Astrocyte of the spinal cord (primary cell): ENCODE results near the gene CSF1R.

Experiments
- DNase-seq: peaks from one replicate; pipeline ENCODE4 v3.0.0; 2011; ENCODE audit warnings: low read depth, low spot score
- H3K4me3 ChIP-seq: 2 replicates; pipeline ENCODE4 v1.5.1; 2011; ENCODE audit warnings: low read depth, mild to moderate bottlenecking, low read length, moderate library complexity
- in situ Hi-C: cut with HindIII; loops from 2 replicates; pipeline ENCODE4 v1.10.0; 2017; ENCODE audit warnings: low sequenced_read_pairs
- TF ChIP-seq, protein P1 (sequence below): IDR thresholded peaks from 2 replicates; pipeline ENCODE4 v1.5.1; 2012; ENCODE audit warnings: low read depth, mild to moderate bottlenecking, low read length, inconsistent platforms

The CSF1R gene

DNA sequence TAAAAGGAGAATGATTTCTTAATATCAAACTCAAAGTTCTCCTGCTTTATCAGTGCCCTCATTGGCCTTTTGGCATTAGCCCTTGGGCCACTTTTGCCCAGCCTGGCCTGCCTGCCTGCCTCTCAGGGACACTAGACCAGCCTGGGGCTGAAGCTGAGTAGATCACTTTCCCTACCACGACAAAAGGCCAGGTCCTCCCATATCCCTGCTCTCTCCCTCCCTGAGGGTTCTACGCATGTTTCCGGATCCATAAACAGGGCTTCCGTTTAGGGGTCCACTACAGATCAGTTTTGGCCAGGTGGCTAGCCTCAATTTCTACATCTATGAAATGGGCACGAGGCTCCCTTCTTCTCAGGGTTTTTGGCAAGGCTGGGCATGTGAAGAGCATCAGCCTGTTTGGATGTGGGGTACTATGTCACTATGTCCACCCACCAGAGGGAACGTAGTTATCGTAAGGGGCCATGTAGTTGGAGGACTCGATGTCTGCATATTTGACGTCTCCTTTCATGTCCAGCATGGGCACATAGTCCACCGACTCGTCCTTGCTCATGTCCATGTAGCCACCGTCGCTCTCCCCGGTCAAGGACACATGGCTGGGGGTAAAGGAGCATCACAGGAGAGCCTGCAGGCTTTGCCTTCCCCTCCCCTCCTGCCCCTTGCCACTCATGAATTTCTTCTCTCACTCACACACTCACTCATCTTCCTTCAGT is 35.2 kb upstream of the CSF1R start:
- no peak for DNase-seq
- TF ChIP-seq, protein P1, sequence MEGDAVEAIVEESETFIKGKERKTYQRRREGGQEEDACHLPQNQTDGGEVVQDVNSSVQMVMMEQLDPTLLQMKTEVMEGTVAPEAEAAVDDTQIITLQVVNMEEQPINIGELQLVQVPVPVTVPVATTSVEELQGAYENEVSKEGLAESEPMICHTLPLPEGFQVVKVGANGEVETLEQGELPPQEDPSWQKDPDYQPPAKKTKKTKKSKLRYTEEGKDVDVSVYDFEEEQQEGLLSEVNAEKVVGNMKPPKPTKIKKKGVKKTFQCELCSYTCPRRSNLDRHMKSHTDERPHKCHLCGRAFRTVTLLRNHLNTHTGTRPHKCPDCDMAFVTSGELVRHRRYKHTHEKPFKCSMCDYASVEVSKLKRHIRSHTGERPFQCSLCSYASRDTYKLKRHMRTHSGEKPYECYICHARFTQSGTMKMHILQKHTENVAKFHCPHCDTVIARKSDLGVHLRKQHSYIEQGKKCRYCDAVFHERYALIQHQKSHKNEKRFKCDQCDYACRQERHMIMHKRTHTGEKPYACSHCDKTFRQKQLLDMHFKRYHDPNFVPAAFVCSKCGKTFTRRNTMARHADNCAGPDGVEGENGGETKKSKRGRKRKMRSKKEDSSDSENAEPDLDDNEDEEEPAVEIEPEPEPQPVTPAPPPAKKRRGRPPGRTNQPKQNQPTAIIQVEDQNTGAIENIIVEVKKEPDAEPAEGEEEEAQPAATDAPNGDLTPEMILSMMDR: no peak
- H3K4me3 ChIP-seq: no peak overlapping the region
- in situ Hi-C loops: no loop called here

DNA sequence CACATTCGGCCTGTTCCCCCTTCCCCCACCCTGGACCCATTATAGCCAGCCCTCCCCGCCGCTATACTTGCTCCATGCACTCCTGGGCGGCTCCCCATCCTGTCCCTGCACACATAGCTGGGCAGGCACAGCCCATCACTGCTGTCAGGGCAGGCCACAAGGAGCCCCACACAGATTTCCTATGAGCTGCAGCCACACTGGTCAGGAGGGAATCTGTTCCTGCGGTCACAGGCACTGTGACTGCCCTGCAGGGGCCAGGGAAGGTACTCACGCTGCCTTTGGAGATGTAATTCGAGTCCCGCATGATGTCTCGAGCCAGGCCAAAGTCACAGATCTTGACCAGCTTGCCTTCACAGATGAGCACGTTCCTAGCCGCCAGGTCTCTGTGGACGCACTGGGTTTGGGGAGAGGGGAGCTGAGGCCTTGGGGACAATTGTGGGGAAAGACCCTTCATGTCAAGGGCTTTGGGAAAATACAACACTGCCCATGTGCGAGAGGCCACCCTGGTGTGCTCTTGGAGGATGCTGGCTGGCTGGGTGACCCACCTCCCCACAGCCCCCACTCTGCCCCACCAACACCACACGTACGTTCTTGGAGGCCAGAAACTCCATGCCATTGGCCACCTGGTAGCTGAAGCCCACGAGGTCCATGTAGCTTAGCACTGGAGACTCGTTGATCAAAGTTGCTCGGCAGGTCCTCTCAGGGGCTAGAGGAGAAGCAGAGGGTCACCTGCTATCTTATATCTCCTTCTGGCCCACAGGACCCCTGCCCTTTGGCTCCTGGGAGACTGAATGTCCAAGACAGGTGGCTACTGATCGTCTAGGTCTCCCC is 34.5 kb upstream of the CSF1R start:
- TF ChIP-seq, protein P1: no peak
- in situ Hi-C loops: no loop called here
- DNase-seq: no peak
- no peak overlapping the region for H3K4me3 ChIP-seq

DNA sequence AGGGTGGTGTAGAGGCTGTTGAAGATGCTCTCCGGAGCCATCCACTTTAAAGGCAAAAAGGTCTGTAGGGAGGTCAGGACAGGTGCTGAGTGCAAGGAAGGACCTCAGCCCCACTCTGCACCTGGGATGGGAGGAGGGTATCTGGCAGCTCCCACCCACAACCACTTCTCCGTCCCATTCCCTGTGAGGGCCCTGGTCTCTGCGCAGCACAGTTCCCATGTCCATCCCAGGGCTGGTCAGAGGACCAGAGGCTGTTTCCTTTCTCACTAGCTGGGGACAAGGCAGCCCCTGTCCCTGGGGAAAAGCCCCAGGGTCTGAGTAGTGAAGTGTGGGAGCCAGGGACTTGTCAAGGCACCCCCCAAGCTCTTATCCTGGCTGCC is 33.7 kb upstream of the CSF1R start:
- DNase-seq: no peak

DNA sequence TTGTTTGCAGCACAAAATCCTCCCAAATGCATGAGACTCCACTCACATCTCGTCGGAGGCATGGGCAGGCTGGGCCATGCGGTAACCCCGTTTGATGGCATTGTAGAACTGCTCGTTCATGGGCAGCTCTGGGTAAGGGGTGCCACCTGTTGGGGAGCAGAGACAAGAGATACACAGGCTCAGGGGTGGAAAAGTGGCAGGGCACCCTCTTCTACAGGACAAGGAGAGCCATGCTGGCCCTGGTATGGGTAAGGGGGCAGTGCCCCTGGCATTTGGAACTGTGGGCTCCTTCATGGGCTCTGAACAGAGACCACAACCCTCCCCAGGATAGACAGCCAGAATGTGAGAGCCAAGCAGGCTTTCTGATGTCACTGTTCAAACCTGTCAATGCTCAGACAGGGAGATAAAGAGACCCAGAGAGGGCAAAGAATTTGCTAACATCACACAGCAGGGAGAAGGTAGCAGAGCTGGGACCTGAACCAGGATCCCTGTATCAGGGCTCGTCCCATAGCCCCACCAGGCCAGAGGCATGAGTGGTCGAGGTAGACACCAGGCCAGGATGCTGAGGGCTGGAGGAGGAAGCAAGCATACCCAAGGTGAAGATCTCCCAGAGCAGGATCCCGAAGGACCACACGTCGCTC is 33.2 kb upstream of the CSF1R start:
- DNase-seq: no peak
- in situ Hi-C loops: no loop called here
- TF ChIP-seq, protein P1: no peak
- H3K4me3 ChIP-seq: no peak overlapping the region

More for the DNA sequence above, 33.7 kb upstream of the CSF1R start:
- in situ Hi-C loops: no loop called here
- TF ChIP-seq, protein P1: no peak
- no peak overlapping the region for H3K4me3 ChIP-seq

DNA sequence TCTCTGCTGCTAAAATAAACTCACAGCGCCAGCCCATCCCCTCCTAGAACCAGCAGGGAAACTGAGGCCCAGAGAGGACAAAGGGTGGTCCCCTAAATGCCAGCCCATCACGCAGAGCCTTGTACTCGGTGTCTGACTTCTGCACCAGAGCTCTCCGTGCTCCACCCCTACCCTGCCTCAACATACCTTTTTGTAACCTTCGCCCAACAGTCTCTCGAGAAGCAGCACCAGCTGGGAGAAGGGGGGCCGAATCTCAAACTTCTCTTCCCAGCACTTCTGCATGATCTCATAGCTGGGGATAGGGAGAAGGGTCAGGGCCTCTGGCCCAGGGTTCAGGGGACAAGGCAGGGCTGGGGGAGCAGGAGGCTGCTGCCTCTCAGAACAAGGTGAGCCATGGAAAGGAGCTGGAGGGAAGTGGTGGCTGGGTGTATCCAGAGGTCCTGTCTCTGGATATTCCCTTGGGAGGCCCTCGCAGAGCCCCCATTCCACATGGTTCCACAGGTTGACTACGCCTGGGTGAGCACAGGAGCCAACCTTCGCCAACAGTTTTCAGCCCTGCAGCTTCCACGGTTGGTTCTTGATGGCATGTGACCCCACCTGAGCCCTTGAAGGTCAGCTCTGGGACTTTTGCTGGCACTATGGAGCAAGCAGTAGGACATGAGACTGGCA is 32.3 kb upstream of the CSF1R start:
- in situ Hi-C loops: no loop called here
- H3K4me3 ChIP-seq: no peak overlapping the region
- DNase-seq: no peak
- TF ChIP-seq, protein P1: no peak

DNA sequence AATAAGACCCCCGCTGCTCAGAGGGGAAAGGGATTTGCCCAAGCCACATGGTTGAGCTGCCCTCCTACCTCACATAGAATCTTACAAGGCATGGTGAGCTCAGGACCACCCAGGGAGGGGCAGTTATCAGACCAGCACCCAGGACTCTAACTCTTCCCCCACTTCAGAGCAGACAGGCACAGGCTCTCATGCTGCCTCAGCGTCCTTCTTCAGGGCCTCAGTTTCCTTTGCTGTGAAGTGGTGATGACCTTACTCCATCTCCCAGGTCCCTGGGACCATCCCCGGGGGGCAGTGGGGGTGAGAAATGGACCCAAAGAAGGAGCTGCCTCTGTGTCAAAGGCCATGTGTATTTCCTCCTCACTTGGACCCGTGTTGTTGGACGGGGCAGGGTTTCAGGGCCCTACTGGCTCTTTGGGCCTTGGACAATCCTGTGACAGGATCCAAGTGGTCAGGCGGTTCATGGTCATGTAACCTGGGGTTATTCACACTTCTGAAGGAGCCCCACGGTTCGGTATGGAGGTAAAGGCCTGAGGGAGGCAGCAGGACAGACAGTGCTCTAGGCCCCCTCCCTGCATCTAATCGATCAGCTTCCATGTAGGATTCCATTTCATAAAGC is 31.7 kb upstream of the CSF1R start:
- in situ Hi-C loops: no loop called here
- no peak overlapping the region for H3K4me3 ChIP-seq
- no peak for DNase-seq
- TF ChIP-seq, protein P1: no peak
